ENCODE results near the gene HECTD2.
A peak's percentile ranks its signal among the peaks of the same experiment; 100 is the strongest.
"Not testable (repeated sequence)": the region's sequence is repeated elsewhere in the genome, so short reads cannot be mapped to it uniquely, and the experiment has no call there.

The HECTD2 gene

GRCh38 chr10:91385306-91386085 lies 24.6 kb upstream of the HECTD2 start:
- no peaks in the 10 kb centered on the region for H3K36me3 ChIP-seq (ENCODE audit: control insufficient read depth, insufficient read depth, low read length, severe bottlenecking)
- DNase-seq (ENCODE audit: low read depth), result no peak
- no peak overlapping the region for H3K4me3 ChIP-seq (ENCODE audit: low read length)
- H3K9ac ChIP-seq (ENCODE audit: low read length), result no peak overlapping the region
- no peaks in the 10 kb centered on the region for H3K27me3 ChIP-seq (replicated peaks; ENCODE audit: control insufficient read depth, insufficient read depth, low read length)
- peaks cover 8% of the 10 kb centered on the region for H3K4me1 ChIP-seq (ENCODE audit: control insufficient read depth, insufficient read depth, low read length)
- no peaks in the 10 kb centered on the region for H3K9me3 ChIP-seq (ENCODE audit: control insufficient read depth, low read length)

GRCh38 chr10:91389636-91390512 lies 20.3 kb upstream of the HECTD2 start:
- H3K4me3 ChIP-seq (ENCODE audit: low read length), result no peak overlapping the region
- no peaks in the 10 kb centered on the region for H3K36me3 ChIP-seq (ENCODE audit: control insufficient read depth, insufficient read depth, low read length, severe bottlenecking)
- no peak overlapping the region for H3K9ac ChIP-seq (ENCODE audit: low read length)
- H3K27me3 ChIP-seq (replicated peaks; ENCODE audit: control insufficient read depth, insufficient read depth, low read length), result no peaks in the 10 kb centered on the region
- peak; percentile 93 for DNase-seq (ENCODE audit: low read depth)
- no peaks in the 10 kb centered on the region for H3K4me1 ChIP-seq (ENCODE audit: control insufficient read depth, insufficient read depth, low read length)
- H3K9me3 ChIP-seq (ENCODE audit: control insufficient read depth, low read length), result no peaks in the 10 kb centered on the region

GRCh38 chr10:91390513-91390825 lies 19.7 kb upstream of the HECTD2 start:
- not testable (repeated sequence) for H3K27me3 ChIP-seq (replicated peaks; ENCODE audit: control insufficient read depth, insufficient read depth, low read length); H3K9me3 ChIP-seq (ENCODE audit: control insufficient read depth, low read length); DNase-seq (ENCODE audit: low read depth); H3K36me3 ChIP-seq (ENCODE audit: control insufficient read depth, insufficient read depth, low read length, severe bottlenecking); H3K9ac ChIP-seq (ENCODE audit: low read length); H3K4me1 ChIP-seq (ENCODE audit: control insufficient read depth, insufficient read depth, low read length); H3K4me3 ChIP-seq (ENCODE audit: low read length)

GRCh38 chr10:91391920-91392319 lies 18.2 kb upstream of the HECTD2 start:
- no peaks in the 10 kb centered on the region for H3K27me3 ChIP-seq (replicated peaks; ENCODE audit: control insufficient read depth, insufficient read depth, low read length)
- H3K4me1 ChIP-seq (ENCODE audit: control insufficient read depth, insufficient read depth, low read length), result no peaks in the 10 kb centered on the region
- H3K4me3 ChIP-seq (ENCODE audit: low read length), result no peak overlapping the region
- no peak for DNase-seq (ENCODE audit: low read depth)
- H3K36me3 ChIP-seq (ENCODE audit: control insufficient read depth, insufficient read depth, low read length, severe bottlenecking), result no peaks in the 10 kb centered on the region
- H3K9ac ChIP-seq (ENCODE audit: low read length), result no peak overlapping the region
- H3K9me3 ChIP-seq (ENCODE audit: control insufficient read depth, low read length), result no peaks in the 10 kb centered on the region

- no peak for DNase-seq (ENCODE audit: low read depth)
- no peak overlapping the region for H3K9ac ChIP-seq (ENCODE audit: low read length)
- no peaks in the 10 kb centered on the region for H3K27me3 ChIP-seq (replicated peaks; ENCODE audit: control insufficient read depth, insufficient read depth, low read length)
- H3K9me3 ChIP-seq (ENCODE audit: control insufficient read depth, low read length), result no peaks in the 10 kb centered on the region
- H3K4me1 ChIP-seq (ENCODE audit: control insufficient read depth, insufficient read depth, low read length), result peaks cover 16% of the 10 kb centered on the region
- H3K4me3 ChIP-seq (ENCODE audit: low read length), result no peak overlapping the region
- no peaks in the 10 kb centered on the region for H3K36me3 ChIP-seq (ENCODE audit: control insufficient read depth, insufficient read depth, low read length, severe bottlenecking)
Observed at GRCh38 chr10:91406322-91406721, 3.8 kb upstream of the HECTD2 start.

GRCh38 chr10:91409069-91409868 lies 875 bp upstream of the HECTD2 start:
- Histone ChIP-seq H3K27me3 (replicated peaks; ENCODE audit: control insufficient read depth, insufficient read depth, low read length) (no peaks in the 10 kb centered on the region), H3K9me3 (ENCODE audit: control insufficient read depth, low read length) (no peaks in the 10 kb centered on the region), H3K4me1 (ENCODE audit: control insufficient read depth, insufficient read depth, low read length) (peaks cover 16% of the 10 kb centered on the region), H3K4me3 (ENCODE audit: low read length) (peak overlapping the region; percentile 97), H3K9ac (ENCODE audit: low read length) (peak overlapping the region; percentile 100), H3K36me3 (ENCODE audit: control insufficient read depth, insufficient read depth, low read length, severe bottlenecking) (no peaks in the 10 kb centered on the region)
- DNase-seq (ENCODE audit: low read depth), result peak; percentile 85

- Histone ChIP-seq H3K4me1 (ENCODE audit: control insufficient read depth, insufficient read depth, low read length) (peaks cover 30% of the 10 kb centered on the region), H3K36me3 (ENCODE audit: control insufficient read depth, insufficient read depth, low read length, severe bottlenecking) (no peaks in the 10 kb centered on the region), H3K4me3 (ENCODE audit: low read length) (peak overlapping the region; percentile 97), H3K9ac (ENCODE audit: low read length) (peak overlapping the region; percentile 100), H3K9me3 (ENCODE audit: control insufficient read depth, low read length) (no peaks in the 10 kb centered on the region), H3K27me3 (replicated peaks; ENCODE audit: control insufficient read depth, insufficient read depth, low read length) (no peaks in the 10 kb centered on the region)
- peak; percentile 63 for DNase-seq (ENCODE audit: low read depth)
Observed at GRCh38 chr10:91410638-91411371, 661 bp downstream of the HECTD2 start.

GRCh38 chr10:91411621-91412020 lies 1.5 kb downstream of the HECTD2 start:
- no peaks in the 10 kb centered on the region for H3K9me3 ChIP-seq (ENCODE audit: control insufficient read depth, low read length)
- no peaks in the 10 kb centered on the region for H3K36me3 ChIP-seq (ENCODE audit: control insufficient read depth, insufficient read depth, low read length, severe bottlenecking)
- H3K4me1 ChIP-seq (ENCODE audit: control insufficient read depth, insufficient read depth, low read length), result peaks cover 36% of the 10 kb centered on the region
- H3K4me3 ChIP-seq (ENCODE audit: low read length), result peak overlapping the region; percentile 97
- peak overlapping the region; percentile 100 for H3K9ac ChIP-seq (ENCODE audit: low read length)
- H3K27me3 ChIP-seq (replicated peaks; ENCODE audit: control insufficient read depth, insufficient read depth, low read length), result no peaks in the 10 kb centered on the region
- DNase-seq (ENCODE audit: low read depth), result no peak

GRCh38 chr10:91412354-91413087 lies 2.4 kb downstream of the HECTD2 start:
- Histone ChIP-seq H3K4me3 (ENCODE audit: low read length) (no peak overlapping the region), H3K4me1 (ENCODE audit: control insufficient read depth, insufficient read depth, low read length) (peaks cover 39% of the 10 kb centered on the region), H3K27me3 (replicated peaks; ENCODE audit: control insufficient read depth, insufficient read depth, low read length) (no peaks in the 10 kb centered on the region), H3K36me3 (ENCODE audit: control insufficient read depth, insufficient read depth, low read length, severe bottlenecking) (no peaks in the 10 kb centered on the region), H3K9me3 (ENCODE audit: control insufficient read depth, low read length) (no peaks in the 10 kb centered on the region), H3K9ac (ENCODE audit: low read length) (no peak overlapping the region)
- no peak for DNase-seq (ENCODE audit: low read depth)

- Histone ChIP-seq H3K9me3 (ENCODE audit: control insufficient read depth, low read length) (no peaks in the 10 kb centered on the region), H3K4me3 (ENCODE audit: low read length) (no peak overlapping the region), H3K27me3 (replicated peaks; ENCODE audit: control insufficient read depth, insufficient read depth, low read length) (no peaks in the 10 kb centered on the region), H3K4me1 (ENCODE audit: control insufficient read depth, insufficient read depth, low read length) (peaks cover 40% of the 10 kb centered on the region), H3K36me3 (ENCODE audit: control insufficient read depth, insufficient read depth, low read length, severe bottlenecking) (no peaks in the 10 kb centered on the region), H3K9ac (ENCODE audit: low read length) (no peak overlapping the region)
- no peak for DNase-seq (ENCODE audit: low read depth)
Observed at GRCh38 chr10:91415816-91416215, 5.7 kb downstream of the HECTD2 start.

All from adipocyte (in vitro differentiated cells).